ENCODE measurements around the gene PSMB3. TPM values are rescaled to one million over a fixed set of nuclear protein-coding genes. Genes with fewer than 3 reads are reported as not detected.
"Not testable (repeated sequence)": the region's sequence is repeated elsewhere in the genome, so short reads cannot be mapped to it uniquely, and the experiment has no call there.

PSMB3 gene
- total RNA-seq, 2 donors from 2014 or later = 68.2 to 99.2 TPM

GRCh38 chr17:38777641-38778250 lies 25.2 kb downstream of the PSMB3 start:
- Histone ChIP-seq H3K36me3 (replicated peaks in 1 of 2; ENCODE audit: insufficient read depth in 1 of 2, low read depth in 2 of 2) (peaks cover 13 to 62% of the 10 kb centered on the region in 2 donors), H3K4me3 (no peak overlapping the region), H3K9me3 (no peaks in the 10 kb centered on the region), H3K4me1 (no peaks in the 10 kb centered on the region), H3K27ac (no peak overlapping the region), H3K27me3 (no peaks in the 10 kb centered on the region)
- ATAC-seq (no peak), DNase-seq (no peak)
- intact Hi-C loops (cut with DNase I) = no loop called here
- TF ChIP-seq CTCF (IDR thresholded peaks at IDR 0.05) (no peak), POLR2A (IDR thresholded peaks at IDR 0.05) (no peak)
- 77 to 78% methylated on average over 7 of the region's 7 CpGs for WGBS, 2 donors

GRCh38 chr17:38779965-38780752 lies 27.6 kb downstream of the PSMB3 start:
- intact Hi-C loops (cut with DNase I) = no loop called here
- 79 to 90% methylated on average over 18 to 23 of the region's 23 CpGs for WGBS, 2 donors
- ATAC-seq = no peak

GRCh38 chr17:38783227-38783626 lies 30.7 kb downstream of the PSMB3 start:
- Histone ChIP-seq H3K9me3 (no peaks in the 10 kb centered on the region), H3K27ac (no peak overlapping the region), H3K4me3 (no peak overlapping the region), H3K36me3 (replicated peaks in 1 of 2; ENCODE audit: insufficient read depth in 1 of 2, low read depth in 2 of 2) (peaks cover 10 to 41% of the 10 kb centered on the region in 2 donors), H3K4me1 (no peaks in the 10 kb centered on the region), H3K27me3 (no peaks in the 10 kb centered on the region)
- 93 to 97% methylated on average over 3 of the region's 3 CpGs for WGBS, 2 donors
- no peak for TF ChIP-seq CTCF (IDR thresholded peaks at IDR 0.05)
- ATAC-seq (no peak), DNase-seq (no peak)
- intact Hi-C loops (cut with DNase I) = no loop called here

More at GRCh38 chr17:38779965-38780752, 27.6 kb downstream of the PSMB3 start:
- DNase-seq = no peak
- Histone ChIP-seq H3K27me3 (no peaks in the 10 kb centered on the region), H3K4me3 (no peak overlapping the region), H3K4me1 (no peaks in the 10 kb centered on the region), H3K36me3 (replicated peaks in 1 of 2; ENCODE audit: insufficient read depth in 1 of 2, low read depth in 2 of 2) (peaks cover 13 to 60% of the 10 kb centered on the region in 2 donors), H3K9me3 (no peaks in the 10 kb centered on the region), H3K27ac (no peak overlapping the region)
- TF ChIP-seq CTCF (IDR thresholded peaks at IDR 0.05) = no peak
- TF ChIP-seq POLR2A (IDR thresholded peaks at IDR 0.05) = no peak

- Histone ChIP-seq H3K4me3 (no peak overlapping the region), H3K9me3 (no peaks in the 10 kb centered on the region), H3K36me3 (replicated peaks in 1 of 2; ENCODE audit: insufficient read depth in 1 of 2, low read depth in 2 of 2) (peaks cover 0 to 22% of the 10 kb centered on the region in 2 donors), H3K27ac (no peak overlapping the region), H3K27me3 (no peaks in the 10 kb centered on the region), H3K4me1 (no peaks in the 10 kb centered on the region)
- TF ChIP-seq POLR2A (IDR thresholded peaks at IDR 0.05) = no peak
- TF ChIP-seq CTCF (IDR thresholded peaks at IDR 0.05) = no peak
- WGBS, 2 donors = 72 to 85% methylated on average over 5 to 6 of the region's 6 CpGs
- DNase-seq = no peak
- intact Hi-C loops (cut with DNase I) = no loop called here
- no peak for ATAC-seq
These were observed 33.8 kb downstream of the PSMB3 start for GRCh38 chr17:38786372-38786771.

- H3K4me1 ChIP-seq; H3K27me3 ChIP-seq; intact Hi-C loops (cut with DNase I); H3K4me3 ChIP-seq; H3K27ac ChIP-seq; ATAC-seq; DNase-seq; H3K9me3 ChIP-seq: not testable (repeated sequence)
- 97 to 100% methylated on average over 4 of the region's 4 CpGs for WGBS, 2 donors
- H3K36me3 ChIP-seq (replicated peaks in 1 of 2; ENCODE audit: insufficient read depth in 1 of 2, low read depth in 2 of 2) = peaks cover 0 to 12% of the 10 kb centered on the region in 2 donors
These were observed 35.5 kb downstream of the PSMB3 start for GRCh38 chr17:38787999-38788398.
